BJ (cell line): ENCODE data around the gene NUCKS1. TPM values are rescaled to one million over a fixed set of nuclear protein-coding genes. Genes with fewer than 3 reads are reported as not detected.

Experiments used
- CTCF ChIA-PET: fragments of 350-600 bp; formaldehyde crosslinking; extraction: SDS; loops from one replicate; lab custom pipeline; 2021; ENCODE audit warnings: antibody characterized with exemption, inconsistent platforms; lab: Yijun Ruan, JAX
- POLR2A ChIA-PET: fragments of 300-600 bp; sonication (Branson Sonifier 250); formaldehyde crosslinking; extraction: SDS; loops from one replicate; lab custom pipeline; 2021; ENCODE audit warnings: antibody characterized with exemption; lab: Charles Lee
- DNase-seq: peaks from one replicate; pipeline ENCODE4 v3.0.0-alpha.2; 2011; ENCODE audit warnings: low read depth
- H3K27me3 ChIP-seq: 2 replicates; pipeline ENCODE4 v1.6.0; 2011; ENCODE audit warnings: low read length; ENCODE audit not compliant: control insufficient read depth, insufficient read depth
- H3K36me3 ChIP-seq: 2 replicates; pipeline ENCODE4 v1.5.1; 2011; ENCODE audit warnings: low read length; ENCODE audit not compliant: control insufficient read depth, insufficient read depth
- H3K4me3 ChIP-seq: 2 replicates; pipeline ENCODE4 v1.5.1; 2011; ENCODE audit warnings: low read depth, mild to moderate bottlenecking, control low read depth, low read length
- polyA minus RNA-seq: library from RNA; depleted of rRNA, polyadenylated mRNA; stranded (reverse); fragments of >200 nt; gene quantifications from 2 replicates; pipeline ENCODE4 v1.2.3, GENCODE V29; 2011; rRNA and poly(A)+ RNA removed
- polyA plus RNA-seq: library from polyadenylated mRNA; depleted of rRNA; stranded (reverse); fragments of >200 nt; gene quantifications from 2 replicates; pipeline ENCODE4 v1.2.3, GENCODE V29; 2011; rRNA removed
- TF ChIP-seq, protein P1 (sequence below): IDR thresholded peaks from 2 replicates; pipeline ENCODE4 v1.5.1; 2011; ENCODE audit warnings: low read depth, mild to moderate bottlenecking, control low read depth, inconsistent platforms, low read length, moderate library complexity; ENCODE audit not compliant: insufficient read depth

The NUCKS1 gene, protein sequence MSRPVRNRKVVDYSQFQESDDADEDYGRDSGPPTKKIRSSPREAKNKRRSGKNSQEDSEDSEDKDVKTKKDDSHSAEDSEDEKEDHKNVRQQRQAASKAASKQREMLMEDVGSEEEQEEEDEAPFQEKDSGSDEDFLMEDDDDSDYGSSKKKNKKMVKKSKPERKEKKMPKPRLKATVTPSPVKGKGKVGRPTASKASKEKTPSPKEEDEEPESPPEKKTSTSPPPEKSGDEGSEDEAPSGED
- polyA plus RNA-seq (33.3 and 78.8 TPM in 2 replicates), polyA minus RNA-seq (85.7 and 89.0 TPM in 2 replicates)

DNA sequence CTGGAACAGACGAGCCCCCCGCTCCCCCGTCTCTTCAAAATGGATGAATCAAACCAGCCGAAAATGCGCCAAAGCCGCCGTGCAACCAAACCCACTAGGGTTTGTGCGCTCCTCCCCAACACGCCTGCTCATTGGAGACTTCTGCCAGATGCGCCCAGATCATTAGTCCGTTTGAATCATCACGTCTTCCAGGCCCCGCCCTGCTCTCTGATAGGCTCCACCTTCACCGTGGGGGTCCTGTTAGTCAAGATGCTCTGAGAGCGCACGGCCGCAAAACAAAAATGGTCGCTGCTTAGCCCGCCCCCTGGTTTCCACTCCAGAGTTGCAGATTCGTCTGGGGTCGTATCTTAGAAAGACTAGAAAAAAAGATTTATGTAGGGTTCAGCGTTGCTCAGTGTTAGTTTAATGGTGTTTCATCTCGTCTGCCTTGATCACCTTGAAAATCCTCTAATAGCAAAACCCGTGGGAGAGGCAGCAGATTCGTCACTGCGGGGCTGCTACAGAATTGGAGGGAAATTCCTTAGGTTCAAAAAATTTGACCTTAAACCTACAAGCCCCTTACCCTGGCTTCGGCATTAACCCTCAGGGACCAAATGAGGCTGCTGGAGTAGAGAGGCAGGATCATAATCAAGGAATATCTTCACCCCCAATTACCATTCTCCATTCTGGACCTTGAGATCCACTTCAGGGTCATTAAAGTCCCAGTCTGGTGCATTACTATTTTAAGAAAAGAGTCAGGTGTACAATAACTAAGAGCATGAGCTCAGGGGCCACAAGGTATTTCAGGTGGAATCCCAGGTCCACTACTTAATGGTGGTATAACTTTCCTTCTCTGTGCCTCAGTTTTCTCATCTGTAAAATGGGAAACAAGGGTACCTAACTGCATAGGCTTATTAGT is at the start of gene NUCKS1:
Gene NUCKS1, minus strand, starts transcription at position 45 of the 898 bp plus-strand sequence. CDS start 209 bp downstream, outside the sequence.
- peak within 1 kb of the TSS; percentile 84 for H3K4me3 ChIP-seq
- ChIA-PET POLR2A (no interaction called here), CTCF (no interaction called here)
- H3K36me3 ChIP-seq, result no peaks in the 10 kb centered on the region
- DNase-seq, result peak; percentile 92
- TF ChIP-seq, protein P1, sequence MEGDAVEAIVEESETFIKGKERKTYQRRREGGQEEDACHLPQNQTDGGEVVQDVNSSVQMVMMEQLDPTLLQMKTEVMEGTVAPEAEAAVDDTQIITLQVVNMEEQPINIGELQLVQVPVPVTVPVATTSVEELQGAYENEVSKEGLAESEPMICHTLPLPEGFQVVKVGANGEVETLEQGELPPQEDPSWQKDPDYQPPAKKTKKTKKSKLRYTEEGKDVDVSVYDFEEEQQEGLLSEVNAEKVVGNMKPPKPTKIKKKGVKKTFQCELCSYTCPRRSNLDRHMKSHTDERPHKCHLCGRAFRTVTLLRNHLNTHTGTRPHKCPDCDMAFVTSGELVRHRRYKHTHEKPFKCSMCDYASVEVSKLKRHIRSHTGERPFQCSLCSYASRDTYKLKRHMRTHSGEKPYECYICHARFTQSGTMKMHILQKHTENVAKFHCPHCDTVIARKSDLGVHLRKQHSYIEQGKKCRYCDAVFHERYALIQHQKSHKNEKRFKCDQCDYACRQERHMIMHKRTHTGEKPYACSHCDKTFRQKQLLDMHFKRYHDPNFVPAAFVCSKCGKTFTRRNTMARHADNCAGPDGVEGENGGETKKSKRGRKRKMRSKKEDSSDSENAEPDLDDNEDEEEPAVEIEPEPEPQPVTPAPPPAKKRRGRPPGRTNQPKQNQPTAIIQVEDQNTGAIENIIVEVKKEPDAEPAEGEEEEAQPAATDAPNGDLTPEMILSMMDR, result peak; percentile 27; the same call in 1 of the 2 replicates
- H3K27me3 ChIP-seq, result no peaks in the 10 kb centered on the region

DNA sequence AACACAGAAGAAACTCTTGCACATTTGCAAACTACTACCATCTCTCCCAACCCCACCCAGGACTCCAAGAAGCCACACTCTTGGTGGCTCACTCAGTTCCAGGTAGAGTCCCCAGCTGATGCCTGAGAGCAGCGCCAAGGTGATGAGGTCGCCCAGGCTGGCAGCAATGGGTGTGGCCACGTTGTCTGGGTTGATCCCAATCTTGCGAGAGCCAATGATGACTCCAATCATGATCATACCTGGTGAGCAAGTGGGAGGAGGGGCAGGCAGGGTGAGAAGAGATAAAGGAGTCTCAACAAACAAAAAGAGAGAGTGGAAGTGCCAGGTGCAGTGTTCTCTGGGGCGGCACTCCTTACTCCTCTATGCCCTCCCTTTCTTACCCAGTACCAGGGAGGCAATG is 48.6 kb upstream of the NUCKS1 start:
- no peak overlapping the region for H3K4me3 ChIP-seq
- TF ChIP-seq, protein P1, result no peak
- ChIA-PET POLR2A (no interaction called here), CTCF (interaction anchor here (1.4 to 4.9 kb wide), 2 partner anchors 119 to 180 kb away, joined by 4 to 21 read pairs; no protein-coding TSS in a partner anchor)
- H3K27me3 ChIP-seq, result no peaks in the 10 kb centered on the region
- no peak for DNase-seq
- peaks cover 37% of the 10 kb centered on the region for H3K36me3 ChIP-seq

DNA sequence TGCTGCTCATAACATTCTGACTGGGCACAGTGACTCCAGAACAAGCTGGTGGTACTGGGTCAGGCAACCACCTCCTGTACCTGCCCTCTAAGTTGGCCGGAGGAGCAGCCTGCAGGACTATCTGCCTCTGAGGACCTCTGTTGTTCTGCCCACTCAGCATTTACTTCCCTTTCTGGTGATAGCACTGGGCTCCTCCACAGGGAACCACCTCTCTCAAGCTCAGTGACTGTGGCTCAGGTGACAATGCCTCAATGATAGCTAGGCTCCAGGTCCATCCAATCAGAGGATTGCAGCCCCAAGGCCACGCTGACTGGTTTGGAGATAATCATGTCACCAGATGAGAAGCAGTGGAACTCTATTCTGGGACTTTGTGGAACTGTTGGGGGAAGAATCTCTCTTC is 47.2 kb upstream of the NUCKS1 start:
- H3K4me3 ChIP-seq, result no peak overlapping the region
- DNase-seq, result no peak
- POLR2A ChIA-PET, result no interaction called here
- peaks cover 39% of the 10 kb centered on the region for H3K36me3 ChIP-seq
- TF ChIP-seq, protein P1, result no peak
- no peaks in the 10 kb centered on the region for H3K27me3 ChIP-seq
- CTCF ChIA-PET, result interaction anchor here (1.7 to 4.9 kb wide), 3 partner anchors 14 to 181 kb away, joined by 4 to 21 read pairs (median 4); no protein-coding TSS in a partner anchor

DNA sequence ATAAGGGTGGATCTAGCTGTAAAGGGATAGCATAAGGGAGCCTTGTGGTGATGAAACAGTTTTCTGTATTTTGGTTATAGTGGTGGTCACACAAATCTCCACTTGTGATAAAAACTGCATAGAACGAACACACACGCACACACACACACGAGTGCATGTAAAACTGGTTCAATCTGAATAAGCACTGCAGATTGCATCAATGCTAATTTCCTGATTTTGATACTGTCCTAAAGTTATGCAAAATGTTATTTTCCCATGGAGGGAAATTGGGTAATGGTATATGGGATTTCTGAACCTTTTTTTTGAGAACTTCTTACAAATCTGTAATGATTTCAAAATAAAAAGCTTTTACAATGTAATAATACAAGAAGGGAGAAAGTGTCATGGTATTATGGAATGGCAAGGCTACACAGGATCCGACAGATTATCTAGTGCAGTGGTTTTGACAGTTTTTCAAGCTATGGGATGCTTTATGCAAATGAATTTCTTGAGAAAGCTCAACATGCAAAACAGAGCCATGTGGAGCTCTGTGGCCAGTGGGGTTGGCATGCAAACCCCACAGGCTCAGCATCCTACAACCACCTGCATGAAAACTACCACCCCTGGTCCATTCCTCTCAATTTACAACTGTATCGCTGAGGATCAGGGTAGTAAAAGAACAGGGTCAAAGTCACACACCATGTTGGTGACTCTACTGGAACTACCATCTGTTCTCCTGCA is 44.2 kb upstream of the NUCKS1 start:
- Histone ChIP-seq H3K36me3 (peaks cover 33% of the 10 kb centered on the region), H3K4me3 (no peak overlapping the region), H3K27me3 (no peaks in the 10 kb centered on the region)
- no peak for DNase-seq
- TF ChIP-seq, protein P1, result no peak
- ChIA-PET CTCF (interaction anchor here (1.2 to 5.4 kb wide), 6 partner anchors 11 to 186 kb away, joined by 5 to 172 read pairs (median 30); no protein-coding TSS in a partner anchor), POLR2A (no interaction called here)
